Loucy (cell line): Measurements from ENCODE around the gene PAFAH1B1.

ENCODE experiments used
- H2AFZ ChIP-seq: fragments of 200-600 bp; sonication (generic); 2 replicates; pipeline ENCODE4 v1.6.0; 2016; ENCODE audit warnings: antibody characterized with exemption, mild to moderate bottlenecking, low read length, moderate library complexity
- H3F3A ChIP-seq: fragments of 200-600 bp; 2 replicates; pipeline ENCODE4 v1.6.0; 2016; ENCODE audit warnings: antibody characterized with exemption, low read depth, mild to moderate bottlenecking
- H3K27me3 ChIP-seq: fragments of 200-600 bp; sonication (generic); 2 replicates; pipeline ENCODE4 v1.6.1; 2014; ENCODE audit warnings: low read length, mild to moderate bottlenecking; ENCODE audit not compliant: insufficient read depth, poor library complexity, severe bottlenecking
- H3K36me3 ChIP-seq: fragments of 200-600 bp; sonication (generic); 2 replicates; pipeline ENCODE4 v1.6.1; 2016; ENCODE audit warnings: low read length; ENCODE audit not compliant: insufficient read depth
- H3K4me1 ChIP-seq: fragments of 200-600 bp; sonication (generic); 2 replicates; pipeline ENCODE4 v1.5.1; 2014; ENCODE audit warnings: low read length, mild to moderate bottlenecking; ENCODE audit not compliant: insufficient read depth, poor library complexity, severe bottlenecking
- H3K4me2 ChIP-seq: fragments of 200-600 bp; sonication (generic); 2 replicates; pipeline ENCODE4 v1.6.0; 2014; ENCODE audit warnings: antibody characterized with exemption, low read length, low read depth, mild to moderate bottlenecking; ENCODE audit not compliant: poor library complexity, severe bottlenecking
- H3K4me3 ChIP-seq: fragments of 200-600 bp; sonication (generic); 2 replicates; pipeline ENCODE4 v1.5.1; 2014; ENCODE audit warnings: low read length, mild to moderate bottlenecking, mixed read lengths; ENCODE audit not compliant: poor library complexity, severe bottlenecking
- H3K79me2 ChIP-seq: fragments of 200-600 bp; sonication (generic); 2 replicates; pipeline ENCODE4 v1.6.1; 2014; ENCODE audit warnings: low read length; ENCODE audit not compliant: insufficient read depth
- H3K9ac ChIP-seq: fragments of 200-600 bp; sonication (generic); 2 replicates; pipeline ENCODE4 v1.6.0; 2014; ENCODE audit warnings: mild to moderate bottlenecking, low read depth, low read length, moderate library complexity; ENCODE audit not compliant: poor library complexity, severe bottlenecking
- H3K9me2 ChIP-seq: fragments of 200-600 bp; sonication (generic); replicated peaks from 2 replicates; pipeline ENCODE4 v1.6.1; 2016; ENCODE audit warnings: low read depth, low read length, mixed read lengths
- H3K9me3 ChIP-seq: fragments of 200-600 bp; sonication (generic); 2 replicates; pipeline ENCODE4 v1.6.1; 2014; ENCODE audit warnings: mild to moderate bottlenecking, antibody characterized with exemption, low read length, low read depth; ENCODE audit not compliant: insufficient read depth
- H4K20me1 ChIP-seq: fragments of 200-600 bp; sonication (generic); 2 replicates; pipeline ENCODE4 v1.6.0; 2014; ENCODE audit warnings: antibody characterized with exemption, low read length, mild to moderate bottlenecking; ENCODE audit not compliant: insufficient read depth, poor library complexity, severe bottlenecking
- CTCF ChIP-seq: fragments of 200-600 bp; sonication (generic); conservative IDR thresholded peaks from 2 replicates; pipeline ENCODE4 v1.5.1; 2014; ENCODE audit warnings: mild to moderate bottlenecking, antibody characterized with exemption, low read length
- EZH2phosphoT487 ChIP-seq: fragments of 200-600 bp; IDR thresholded peaks from 2 replicates; pipeline ENCODE4 v1.6.1; 2018; ENCODE audit warnings: antibody characterized with exemption, mild to moderate bottlenecking, moderate library complexity, borderline replicate concordance

Gene PAFAH1B1

DNA sequence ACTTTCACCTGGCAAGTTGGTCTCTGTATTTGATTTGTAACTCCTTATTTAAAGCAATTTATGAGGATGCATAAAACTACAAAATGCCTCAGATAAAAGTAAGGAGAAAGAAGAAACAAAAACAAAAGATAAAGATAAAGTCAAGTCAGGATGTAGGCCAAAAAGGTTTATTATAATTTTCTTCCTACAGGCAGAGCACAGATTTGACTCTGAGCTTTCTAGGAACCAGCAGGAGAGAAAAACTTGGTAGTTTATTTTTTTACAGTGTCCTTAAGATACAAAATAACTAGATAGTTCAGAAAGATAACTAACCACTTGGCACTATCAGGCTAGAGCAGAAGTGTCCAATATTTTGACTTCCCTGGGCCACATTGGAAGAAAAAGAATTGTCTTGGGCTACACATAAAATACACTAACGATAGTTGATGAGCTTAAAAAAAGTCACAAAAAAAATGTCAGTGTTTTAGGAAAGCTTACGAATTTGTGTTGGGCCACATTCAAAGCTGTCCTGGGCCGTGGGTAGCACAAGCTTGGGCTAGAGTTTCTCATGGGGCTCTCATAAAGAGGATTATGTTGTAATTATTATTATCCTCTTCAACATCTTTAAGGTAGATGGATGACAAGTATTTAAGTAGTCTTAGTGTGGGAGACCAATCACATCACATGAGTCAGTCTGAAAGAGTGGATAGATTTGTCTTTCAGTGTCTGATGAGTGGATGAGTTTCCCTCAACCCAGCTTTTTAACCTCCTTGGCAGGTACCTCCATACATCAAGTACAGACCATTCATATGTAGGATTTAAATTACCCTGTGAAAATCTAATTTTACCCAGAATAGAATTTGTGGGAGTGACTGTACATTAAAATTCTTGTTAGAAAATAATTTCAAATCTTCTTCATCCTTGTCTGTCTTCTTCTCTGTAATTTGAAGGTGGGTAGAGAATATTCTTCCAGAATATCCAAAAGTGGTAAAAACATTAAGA, 17.0 kb downstream of the PAFAH1B1 start:
- H3K27me3 ChIP-seq: no peaks in the 10 kb centered on the region
- H3K9ac ChIP-seq: no peak overlapping the region
- H2AFZ ChIP-seq: no peak overlapping the region
- TF ChIP-seq CTCF: no peak
- TF ChIP-seq EZH2phosphoT487: no peak
- H3K9me2 ChIP-seq: no peaks in the 10 kb centered on the region
- peaks cover 4% of the 10 kb centered on the region; the same call in 1 of the 2 replicates for H3F3A ChIP-seq
- no peak overlapping the region for H3K4me3 ChIP-seq
- H3K79me2 ChIP-seq: peaks cover 100% of the 10 kb centered on the region
- no peak overlapping the region for H3K4me2 ChIP-seq
- H3K9me3 ChIP-seq: no peaks in the 10 kb centered on the region
- H3K36me3 ChIP-seq: peaks cover 10% of the 10 kb centered on the region; the same call in 1 of the 2 replicates
- peaks cover 96% of the 10 kb centered on the region for H4K20me1 ChIP-seq
- no peaks in the 10 kb centered on the region for H3K4me1 ChIP-seq

DNA sequence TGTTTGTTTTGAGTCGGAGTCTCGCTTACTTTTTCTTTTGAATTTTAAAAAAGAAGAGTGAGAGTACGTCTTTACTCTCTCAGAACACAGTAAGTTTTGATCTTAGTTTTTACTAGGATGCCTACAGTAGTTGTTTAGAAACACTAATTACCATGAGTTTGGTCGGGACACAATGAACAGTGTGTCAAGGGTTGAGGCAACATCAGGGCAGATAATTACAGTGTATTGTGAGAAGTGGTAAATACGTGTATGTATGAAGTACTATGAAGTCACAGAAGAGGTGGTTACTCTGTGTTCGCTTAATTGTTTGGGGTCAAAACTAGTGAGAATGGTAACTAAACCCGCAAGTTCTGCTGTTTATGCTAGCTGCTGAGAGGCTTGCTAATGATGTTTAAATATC, 18.2 kb downstream of the PAFAH1B1 start:
- no peaks in the 10 kb centered on the region for H3F3A ChIP-seq
- H3K4me1 ChIP-seq: no peaks in the 10 kb centered on the region
- no peak overlapping the region for H3K9ac ChIP-seq
- H4K20me1 ChIP-seq: peaks cover 96% of the 10 kb centered on the region
- H2AFZ ChIP-seq: no peak overlapping the region
- TF ChIP-seq EZH2phosphoT487 (no peak), CTCF (no peak)
- H3K36me3 ChIP-seq: peaks cover 15% of the 10 kb centered on the region
- no peaks in the 10 kb centered on the region for H3K9me3 ChIP-seq
- H3K4me2 ChIP-seq: no peak overlapping the region
- H3K4me3 ChIP-seq: no peak overlapping the region
- H3K9me2 ChIP-seq: no peaks in the 10 kb centered on the region
- H3K27me3 ChIP-seq: no peaks in the 10 kb centered on the region
- peaks cover 100% of the 10 kb centered on the region for H3K79me2 ChIP-seq

- no peaks in the 10 kb centered on the region for H3K9me3 ChIP-seq
- no peaks in the 10 kb centered on the region for H3K4me1 ChIP-seq
- H3K9me2 ChIP-seq: no peaks in the 10 kb centered on the region
- H3K79me2 ChIP-seq: peaks cover 100% of the 10 kb centered on the region
- peaks cover 15% of the 10 kb centered on the region for H3K36me3 ChIP-seq
- H3K9ac ChIP-seq: no peak overlapping the region
- TF ChIP-seq EZH2phosphoT487 (no peak), CTCF (no peak)
- peaks cover 94% of the 10 kb centered on the region for H4K20me1 ChIP-seq
- no peak overlapping the region for H2AFZ ChIP-seq
- no peaks in the 10 kb centered on the region for H3K27me3 ChIP-seq
- H3F3A ChIP-seq: no peaks in the 10 kb centered on the region
- H3K4me2 ChIP-seq: no peak overlapping the region
- H3K4me3 ChIP-seq: no peak overlapping the region
These were observed 19.2 kb downstream of the PAFAH1B1 start for GRCh38 chr17:2612630-2613029.
